ENCODE measurements around the gene AJAP1.

The AJAP1 gene

GRCh38 chr1:4690951-4691675, 36.7 kb downstream of the AJAP1 start:
- H3K27ac Mint-ChIP-seq = no peak overlapping the region
- H3K27me3 Mint-ChIP-seq (ENCODE audit: low read depth) = no peaks in the 10 kb centered on the region
- H3K4me1 Mint-ChIP-seq (ENCODE audit: low read depth) = no peaks in the 10 kb centered on the region
- no peak overlapping the region for H3K4me3 Mint-ChIP-seq
- no peaks in the 10 kb centered on the region for H3K9me3 Mint-ChIP-seq
- H3K36me3 Mint-ChIP-seq (ENCODE audit: low read depth) = no peaks in the 10 kb centered on the region

- Mint-ChIP-seq H3K4me3 (no peak overlapping the region), H3K27me3 (ENCODE audit: low read depth) (no peaks in the 10 kb centered on the region), H3K9me3 (no peaks in the 10 kb centered on the region), H3K4me1 (ENCODE audit: low read depth) (no peaks in the 10 kb centered on the region), H3K27ac (no peak overlapping the region), H3K36me3 (ENCODE audit: low read depth) (no peaks in the 10 kb centered on the region)
These were observed 37.5 kb downstream of the AJAP1 start for GRCh38 chr1:4691766-4692405.

- no peak overlapping the region for H3K27ac Mint-ChIP-seq
- no peak overlapping the region for H3K4me3 Mint-ChIP-seq
- no peaks in the 10 kb centered on the region for H3K36me3 Mint-ChIP-seq (ENCODE audit: low read depth)
- no peaks in the 10 kb centered on the region for H3K27me3 Mint-ChIP-seq (ENCODE audit: low read depth)
- H3K9me3 Mint-ChIP-seq = no peaks in the 10 kb centered on the region
- no peaks in the 10 kb centered on the region for H3K4me1 Mint-ChIP-seq (ENCODE audit: low read depth)
These were observed 38.0 kb downstream of the AJAP1 start for GRCh38 chr1:4692437-4692836.

- Mint-ChIP-seq H3K4me3 (no peak overlapping the region), H3K27ac (no peak overlapping the region), H3K4me1 (ENCODE audit: low read depth) (no peaks in the 10 kb centered on the region), H3K27me3 (ENCODE audit: low read depth) (no peaks in the 10 kb centered on the region), H3K9me3 (no peaks in the 10 kb centered on the region), H3K36me3 (ENCODE audit: low read depth) (no peaks in the 10 kb centered on the region)
These were observed 38.9 kb downstream of the AJAP1 start for GRCh38 chr1:4693331-4693730.

GRCh38 chr1:4693891-4694290, 39.5 kb downstream of the AJAP1 start:
- no peaks in the 10 kb centered on the region for H3K27me3 Mint-ChIP-seq (ENCODE audit: low read depth)
- no peak overlapping the region for H3K27ac Mint-ChIP-seq
- H3K36me3 Mint-ChIP-seq (ENCODE audit: low read depth) = no peaks in the 10 kb centered on the region
- no peaks in the 10 kb centered on the region for H3K4me1 Mint-ChIP-seq (ENCODE audit: low read depth)
- no peak overlapping the region for H3K4me3 Mint-ChIP-seq
- no peaks in the 10 kb centered on the region for H3K9me3 Mint-ChIP-seq

GRCh38 chr1:4694492-4694891, 40.1 kb downstream of the AJAP1 start:
- no peaks in the 10 kb centered on the region for H3K36me3 Mint-ChIP-seq (ENCODE audit: low read depth)
- H3K27ac Mint-ChIP-seq = no peak overlapping the region
- H3K27me3 Mint-ChIP-seq (ENCODE audit: low read depth) = no peaks in the 10 kb centered on the region
- no peaks in the 10 kb centered on the region for H3K4me1 Mint-ChIP-seq (ENCODE audit: low read depth)
- no peaks in the 10 kb centered on the region for H3K9me3 Mint-ChIP-seq
- no peak overlapping the region for H3K4me3 Mint-ChIP-seq

GRCh38 chr1:4695241-4695640, 40.8 kb downstream of the AJAP1 start:
- no peaks in the 10 kb centered on the region for H3K4me1 Mint-ChIP-seq (ENCODE audit: low read depth)
- H3K4me3 Mint-ChIP-seq = no peak overlapping the region
- H3K36me3 Mint-ChIP-seq (ENCODE audit: low read depth) = no peaks in the 10 kb centered on the region
- H3K9me3 Mint-ChIP-seq = no peaks in the 10 kb centered on the region
- H3K27ac Mint-ChIP-seq = no peak overlapping the region
- no peaks in the 10 kb centered on the region for H3K27me3 Mint-ChIP-seq (ENCODE audit: low read depth)

- H3K36me3 Mint-ChIP-seq (ENCODE audit: low read depth) = no peaks in the 10 kb centered on the region
- no peaks in the 10 kb centered on the region for H3K27me3 Mint-ChIP-seq (ENCODE audit: low read depth)
- H3K4me3 Mint-ChIP-seq = no peak overlapping the region
These were observed 41.8 kb downstream of the AJAP1 start for GRCh38 chr1:4696161-4696745.

GRCh38 chr1:4696753-4697152, 42.3 kb downstream of the AJAP1 start:
- no peaks in the 10 kb centered on the region for H3K9me3 Mint-ChIP-seq
- H3K27ac Mint-ChIP-seq = no peak overlapping the region
- H3K4me1 Mint-ChIP-seq (ENCODE audit: low read depth) = no peaks in the 10 kb centered on the region
- no peak overlapping the region for H3K4me3 Mint-ChIP-seq
- no peaks in the 10 kb centered on the region for H3K27me3 Mint-ChIP-seq (ENCODE audit: low read depth)
- no peaks in the 10 kb centered on the region for H3K36me3 Mint-ChIP-seq (ENCODE audit: low read depth)

More at GRCh38 chr1:4696161-4696745, 41.8 kb downstream of the AJAP1 start:
- Mint-ChIP-seq H3K27ac (no peak overlapping the region), H3K4me1 (ENCODE audit: low read depth) (no peaks in the 10 kb centered on the region), H3K9me3 (no peaks in the 10 kb centered on the region)

- Mint-ChIP-seq H3K27ac (no peak overlapping the region), H3K36me3 (ENCODE audit: low read depth) (no peaks in the 10 kb centered on the region), H3K9me3 (no peaks in the 10 kb centered on the region), H3K4me3 (no peak overlapping the region), H3K27me3 (ENCODE audit: low read depth) (no peaks in the 10 kb centered on the region), H3K4me1 (ENCODE audit: low read depth) (no peaks in the 10 kb centered on the region)
These were observed 43.4 kb downstream of the AJAP1 start for GRCh38 chr1:4697801-4698200.

- Mint-ChIP-seq H3K27ac (no peak overlapping the region), H3K36me3 (ENCODE audit: low read depth) (no peaks in the 10 kb centered on the region), H3K4me3 (no peak overlapping the region), H3K9me3 (no peaks in the 10 kb centered on the region), H3K4me1 (ENCODE audit: low read depth) (no peaks in the 10 kb centered on the region), H3K27me3 (ENCODE audit: low read depth) (no peaks in the 10 kb centered on the region)
These were observed 44.5 kb downstream of the AJAP1 start for GRCh38 chr1:4698911-4699310.

- H3K9me3 Mint-ChIP-seq = no peaks in the 10 kb centered on the region
- H3K27ac Mint-ChIP-seq = no peak overlapping the region
- H3K27me3 Mint-ChIP-seq (ENCODE audit: low read depth) = no peaks in the 10 kb centered on the region
- H3K36me3 Mint-ChIP-seq (ENCODE audit: low read depth) = no peaks in the 10 kb centered on the region
- H3K4me1 Mint-ChIP-seq (ENCODE audit: low read depth) = no peaks in the 10 kb centered on the region
- no peak overlapping the region for H3K4me3 Mint-ChIP-seq
These were observed 45.2 kb downstream of the AJAP1 start for GRCh38 chr1:4699376-4700301.

GRCh38 chr1:4700801-4701200, 46.4 kb downstream of the AJAP1 start:
- H3K4me1 Mint-ChIP-seq (ENCODE audit: low read depth) = no peaks in the 10 kb centered on the region
- H3K27ac Mint-ChIP-seq = no peak overlapping the region
- no peaks in the 10 kb centered on the region for H3K9me3 Mint-ChIP-seq
- no peak overlapping the region for H3K4me3 Mint-ChIP-seq
- no peaks in the 10 kb centered on the region for H3K36me3 Mint-ChIP-seq (ENCODE audit: low read depth)
- no peaks in the 10 kb centered on the region for H3K27me3 Mint-ChIP-seq (ENCODE audit: low read depth)

GRCh38 chr1:4701276-4701675, 46.9 kb downstream of the AJAP1 start:
- Mint-ChIP-seq H3K4me3 (no peak overlapping the region), H3K4me1 (ENCODE audit: low read depth) (no peaks in the 10 kb centered on the region), H3K27me3 (ENCODE audit: low read depth) (no peaks in the 10 kb centered on the region), H3K27ac (no peak overlapping the region), H3K9me3 (no peaks in the 10 kb centered on the region), H3K36me3 (ENCODE audit: low read depth) (no peaks in the 10 kb centered on the region)

Measured in T-helper 1 cell treated with Interleukin-12 subunit alpha and Interleukin-12 subunit beta and Interleukin-4 antibody, amounts not matched to agents 30 μg/mL and 1 μg/mL, for 36 hours (primary cell).